HepG2 (cell line): ENCODE data around the gene MTREX. TPM values are rescaled to one million over a fixed set of nuclear protein-coding genes. Genes with fewer than 3 reads are reported as not detected.

ENCODE experiments used
- ATAC-seq: fragments of 200-7000 bp; cut with Tn5 transposase; 3 replicates; pipeline ENCODE4 v1.9.1; 2020; ENCODE audit warnings: mild to moderate bottlenecking, moderate library complexity
- BruUV-seq: library from RNA; stranded (reverse); fragments of 400-500 nt; replicated peaks from 2 replicates; lab custom pipeline; 2021; lab: Mats Ljungman, UMichigan
- CTCF ChIA-PET: fragments of 300-600 bp; formaldehyde crosslinking; extraction: SDS; loops from one replicate; lab custom pipeline; 2021; ENCODE audit warnings: low total read pairs, inconsistent platforms, low intra/inter-chr PET ratio; lab: Yijun Ruan, JAX
- POLR2A ChIA-PET: fragments of 350-600 bp; sonication (Branson Sonifier 250); formaldehyde crosslinking; loops from one replicate; lab custom pipeline; 2020; ENCODE audit warnings: antibody characterized with exemption, inconsistent platforms; lab: Yijun Ruan, JAX
- DNase-seq: peaks from one replicate; pipeline ENCODE4 v3.0.0-alpha.2; 2015; ENCODE audit warnings: low spot score
- FAIRE-seq: peaks from 3 replicates; lab custom pipeline; 2011; peaks lifted over from hg19 to GRCh38; lab: Jason Lieb, UNC
- H2AFZ ChIP-seq: one replicate; pipeline ENCODE4 v1.6.1; 2011; ENCODE audit warnings: low read length, inconsistent platforms
- H3K27ac ChIP-seq: fragments of 300-600 bp; 3 replicates; pipeline ENCODE4 v1.8.0; 2011; ENCODE audit warnings: mixed run types, mild to moderate bottlenecking, mixed read lengths, low read length, inconsistent platforms; ENCODE audit not compliant: insufficient read depth; ENCODE audit errors: extremely low read length
- H3K27me3 ChIP-seq, 2 experiments: fragments of 200-600 bp in 1 of 2; 2 replicates in 1 of 2; 3 replicates in 1 of 2; pipeline versions ENCODE4 v1.6.0 to v1.8.0; 2011; ENCODE audit warnings: low read length in 2 of 2, mild to moderate bottlenecking in 2 of 2, moderate library complexity in 2 of 2, inconsistent platforms in 1 of 2; ENCODE audit not compliant: insufficient read depth in 2 of 2, control insufficient read depth in 1 of 2
- H3K36me3 ChIP-seq, 2 experiments: fragments of 200-600 bp in 1 of 2; replicated peaks in 1 of 2; 2 replicates in 1 of 2; 3 replicates in 1 of 2; pipeline versions ENCODE4 v1.5.1 to v1.8.0; 2011; ENCODE audit warnings: low read length in 2 of 2, inconsistent platforms in 1 of 2; ENCODE audit not compliant: insufficient read depth in 2 of 2, control insufficient read depth in 1 of 2
- H3K4me1 ChIP-seq: 2 replicates; pipeline ENCODE4 v1.5.1; 2012; ENCODE audit warnings: low read length, inconsistent platforms; ENCODE audit not compliant: insufficient read depth
- H3K4me2 ChIP-seq: 2 replicates; pipeline ENCODE4 v1.6.0; 2011; ENCODE audit warnings: low read depth, low read length, inconsistent platforms
- H3K4me3 ChIP-seq, 3 experiments: fragments of 200-600 bp in 1 of 3; sonication (generic), shearing (Covaris generic) in 1 of 3; replicated peaks in 1 of 3; 2 replicates each; pipeline ENCODE4 v1.5.1; 2011 to 2016; ENCODE audit warnings: low read length in 3 of 3, inconsistent platforms in 2 of 3, low read depth in 2 of 3, mild to moderate bottlenecking in 2 of 3, control low read depth in 1 of 3, mixed read lengths in 1 of 3; ENCODE audit not compliant: insufficient read depth in 1 of 3
- H3K79me2 ChIP-seq: one replicate; pipeline ENCODE4 v1.6.1; 2011; ENCODE audit warnings: low read length, inconsistent platforms; ENCODE audit not compliant: insufficient read depth
- H3K9ac ChIP-seq: 2 replicates; pipeline ENCODE4 v1.6.0; 2011; ENCODE audit warnings: mild to moderate bottlenecking, low read depth, low read length, inconsistent platforms; ENCODE audit not compliant: insufficient read depth
- H3K9me3 ChIP-seq: 2 replicates; pipeline ENCODE4 v1.5.1; 2012; ENCODE audit warnings: mild to moderate bottlenecking, low read length
- H4K20me1 ChIP-seq: 2 replicates; pipeline ENCODE4 v1.6.0; 2011; ENCODE audit warnings: inconsistent platforms, mild to moderate bottlenecking, low read length, moderate library complexity; ENCODE audit not compliant: insufficient read depth
- GLI4 ChIP-seq: sonication (generic); formaldehyde crosslinking; IDR thresholded peaks from 2 replicates; pipeline ENCODE4 v1.5.1; 2020; ENCODE audit warnings: missing genetic modification reagents, mild to moderate bottlenecking, moderate library complexity, borderline replicate concordance
- HNF4G ChIP-seq, 2 experiments: sonication (generic) in 1 of 2; formaldehyde crosslinking in 1 of 2; IDR thresholded peaks; 2 replicates each; pipeline versions ENCODE4 v1.4.0 to v1.6.1; 2011 to 2020; ENCODE audit warnings: borderline replicate concordance in 2 of 2, low read depth in 2 of 2, mild to moderate bottlenecking in 2 of 2, low read length in 1 of 2, missing genetic modification reagents in 1 of 2, moderate library complexity in 1 of 2
- NR2C2 ChIP-seq: sonication (generic); formaldehyde crosslinking; IDR thresholded peaks from 2 replicates; pipeline ENCODE4 v1.4.0; 2020; ENCODE audit warnings: missing genetic modification reagents, mild to moderate bottlenecking, moderate library complexity, borderline replicate concordance
- NR2F2 ChIP-seq: IDR thresholded peaks from 2 replicates; pipeline ENCODE4 v1.6.1; 2012; ENCODE audit warnings: low read depth, inconsistent platforms, borderline replicate concordance
- POLR2G ChIP-seq: fragments of 200-400 bp; formaldehyde crosslinking; IDR thresholded peaks from 2 replicates; pipeline ENCODE4 v1.6.1; 2018; ENCODE audit warnings: mild to moderate bottlenecking, low read depth, low read length, moderate library complexity
- SNAPC2 ChIP-seq: sonication (generic); formaldehyde crosslinking; IDR thresholded peaks from 2 replicates; pipeline ENCODE4 v1.8.1; 2022; ENCODE audit warnings: mild to moderate bottlenecking, missing genetic modification reagents
- SRSF9 ChIP-seq: fragments of 200-400 bp; formaldehyde crosslinking; IDR thresholded peaks from 2 replicates; pipeline ENCODE4 v1.6.1; 2018; ENCODE audit warnings: borderline replicate concordance, mild to moderate bottlenecking, low read depth, low read length; ENCODE audit not compliant: insufficient read depth, poor library complexity, severe bottlenecking
- XRCC5 ChIP-seq: fragments of 200-400 bp; formaldehyde crosslinking; optimal IDR thresholded peaks from 2 replicates; pipeline ENCODE3; 2017; ENCODE audit warnings: mild to moderate bottlenecking, low read length
- ZBTB21 ChIP-seq: sonication (generic); formaldehyde crosslinking; IDR thresholded peaks from 2 replicates; pipeline ENCODE4 v1.4.0; 2020; ENCODE audit warnings: missing genetic modification reagents
- ZBTB38 ChIP-seq: sonication (generic); formaldehyde crosslinking; IDR thresholded peaks from 2 replicates; pipeline ENCODE4 v1.5.1; 2020; ENCODE audit warnings: mild to moderate bottlenecking, missing genetic modification reagents
- ZFP1 ChIP-seq: IDR thresholded peaks from 2 replicates; pipeline ENCODE4 v1.6.1; 2016
- ZFP82 ChIP-seq: sonication (generic); formaldehyde crosslinking; IDR thresholded peaks from 2 replicates; pipeline ENCODE4 v1.5.1; 2020; ENCODE audit warnings: mild to moderate bottlenecking, missing genetic modification reagents, borderline replicate concordance
- ZNF264 ChIP-seq: sonication (generic); formaldehyde crosslinking; IDR thresholded peaks from 2 replicates; pipeline ENCODE4 v1.4.0; 2020; ENCODE audit warnings: missing genetic modification reagents
- ZNF441 ChIP-seq: sonication (generic); formaldehyde crosslinking; IDR thresholded peaks from 2 replicates; pipeline ENCODE4 v1.7.0; 2021; ENCODE audit warnings: missing genetic modification reagents, borderline replicate concordance
- ZNF562 ChIP-seq: sonication (generic); formaldehyde crosslinking; IDR thresholded peaks from 2 replicates; pipeline ENCODE4 v1.8.0; 2022; ENCODE audit warnings: missing genetic modification reagents, borderline replicate concordance
- ZNF572 ChIP-seq: sonication (generic); formaldehyde crosslinking; IDR thresholded peaks from 2 replicates; pipeline ENCODE4 v1.5.1; 2020; ENCODE audit warnings: mild to moderate bottlenecking, missing genetic modification reagents
- ZNF879 ChIP-seq: sonication (generic); formaldehyde crosslinking; IDR thresholded peaks from 2 replicates; pipeline ENCODE4 v1.8.1; 2023; ENCODE audit warnings: missing genetic modification reagents
- in situ Hi-C: cut with HindIII; loops from 2 replicates; pipeline ENCODE4 v1.10.0; 2017; ENCODE audit warnings: low pct_unique_long_range_greater_than_20kb; ENCODE audit not compliant: extremely low pct_ligation_motif_present
- intact Hi-C: fragments of 100-400 bp; cut with micrococcal nuclease; formaldehyde crosslinking; loops from one replicate; pipeline ENCODE4 v1.10.0; 2022; ENCODE audit not compliant: unreplicated experiment
- polyA plus RNA-seq, 8 experiments: library from polyadenylated mRNA; depleted of rRNA in 3 of 8; stranded (reverse) in 7 of 8; unstranded in 1 of 8; fragments of >200 nt; fragmentation: Illumina TruSeq in 4 of 8; extraction: Trizol in 4 of 8; gene quantifications; 2 replicates each; pipeline versions ENCODE4 v1.2.1 to v1.2.3, GENCODE V29; 2011 to 2016; ENCODE audit warnings: low read depth in 4 of 8, missing spikeins in 1 of 8, mixed read lengths in 1 of 8; ENCODE audit not compliant: insufficient read depth in 1 of 8
- total RNA-seq, 5 experiments: library from RNA; depleted of rRNA; stranded (reverse); fragments of >200 nt; fragmentation: Illumina TruSeq; extraction: Trizol; gene quantifications; 2 replicates each; pipeline ENCODE4 v1.2.3, GENCODE V29; 2016; ENCODE audit warnings: low read depth in 1 of 5
- TF ChIP-seq, protein P1 (sequence below): sonication (generic); formaldehyde crosslinking; IDR thresholded peaks from 2 replicates; pipeline ENCODE4 v1.4.0; 2020; ENCODE audit warnings: mild to moderate bottlenecking, low read depth, missing genetic modification reagents
- TF ChIP-seq, protein P2 (sequence below): sonication (generic); formaldehyde crosslinking; IDR thresholded peaks from 2 replicates; pipeline ENCODE4 v1.4.0; 2020; ENCODE audit warnings: missing genetic modification reagents
- TF ChIP-seq, protein P3 (sequence below): sonication (generic); formaldehyde crosslinking; IDR thresholded peaks from 2 replicates; pipeline ENCODE4 v1.4.0; 2020; ENCODE audit warnings: missing genetic modification reagents, borderline replicate concordance
- TF ChIP-seq, protein P4 (sequence below): sonication (generic); formaldehyde crosslinking; IDR thresholded peaks from 2 replicates; pipeline ENCODE4 v1.8.1; 2023; ENCODE audit warnings: mild to moderate bottlenecking, inconsistent platforms, moderate library complexity, missing genetic modification reagents, borderline replicate concordance

Gene MTREX
- total and polyA plus RNA-seq, 2 of the 13 experiments (the other 11 are each of a cell fraction or from before 2014, with no cell fraction given) = 16.4 to 91.5 TPM

GRCh38 chr5:55413644-55414043, 105.9 kb downstream of the MTREX start (continued):
- TF ChIP-seq, protein P1, sequence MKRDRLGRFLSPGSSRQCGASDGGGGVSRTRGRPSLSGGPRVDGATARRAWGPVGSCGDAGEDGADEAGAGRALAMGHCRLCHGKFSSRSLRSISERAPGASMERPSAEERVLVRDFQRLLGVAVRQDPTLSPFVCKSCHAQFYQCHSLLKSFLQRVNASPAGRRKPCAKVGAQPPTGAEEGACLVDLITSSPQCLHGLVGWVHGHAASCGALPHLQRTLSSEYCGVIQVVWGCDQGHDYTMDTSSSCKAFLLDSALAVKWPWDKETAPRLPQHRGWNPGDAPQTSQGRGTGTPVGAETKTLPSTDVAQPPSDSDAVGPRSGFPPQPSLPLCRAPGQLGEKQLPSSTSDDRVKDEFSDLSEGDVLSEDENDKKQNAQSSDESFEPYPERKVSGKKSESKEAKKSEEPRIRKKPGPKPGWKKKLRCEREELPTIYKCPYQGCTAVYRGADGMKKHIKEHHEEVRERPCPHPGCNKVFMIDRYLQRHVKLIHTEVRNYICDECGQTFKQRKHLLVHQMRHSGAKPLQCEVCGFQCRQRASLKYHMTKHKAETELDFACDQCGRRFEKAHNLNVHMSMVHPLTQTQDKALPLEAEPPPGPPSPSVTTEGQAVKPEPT (CRISPR knock-in tag) = no peak
- TF ChIP-seq ZNF572 (no peak), SRSF9 (no peak), ZFP1 (CRISPR knock-in tag) (no peak), ZBTB21 (CRISPR knock-in tag) (no peak), POLR2G (no peak)

DNA sequence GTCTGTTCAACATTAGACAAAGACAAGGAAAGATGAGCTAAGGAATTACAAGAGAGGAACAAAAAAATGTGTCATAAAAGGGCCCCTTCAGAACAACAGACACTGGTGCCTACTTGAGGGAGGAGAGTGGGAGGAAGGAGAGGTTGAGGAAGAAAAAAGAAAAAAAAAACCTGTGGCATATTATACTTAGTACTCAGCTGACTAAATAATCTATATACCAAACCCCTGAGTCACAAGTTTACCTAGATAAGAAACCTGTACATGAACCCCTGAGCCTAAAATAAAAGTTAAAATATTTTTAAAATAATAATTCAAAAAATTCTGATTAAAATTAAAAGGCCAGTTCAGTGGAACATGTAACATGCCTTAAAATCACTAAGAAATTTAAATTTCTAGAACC, 107.3 kb downstream of the MTREX start:
- CTCF ChIA-PET = no interaction called here
- in situ Hi-C loops = no loop called here
- H3K27me3 ChIP-seq = no peaks in the 10 kb centered on the region
- FAIRE-seq = no peak
- TF ChIP-seq SNAPC2 (no peak), ZNF879 (no peak), HNF4G (IDR thresholded peaks at IDR 0.05; ENCODE audit: borderline replicate concordance, low read depth, low read length) (no peak), HNF4G (CRISPR knock-in tag; IDR thresholded peaks at IDR 0.05; ENCODE audit: borderline replicate concordance, low read depth) (no peak), ZFP82 (CRISPR knock-in tag) (no peak), ZNF264 (CRISPR knock-in tag) (no peak), ZBTB38 (no peak), ZNF441 (CRISPR knock-in tag) (no peak), GLI4 (CRISPR knock-in tag) (no peak), ZNF562 (CRISPR knock-in tag) (no peak), NR2C2 (CRISPR knock-in tag) (no peak), XRCC5 (no peak), NR2F2 (no peak)
- TF ChIP-seq, protein P2, sequence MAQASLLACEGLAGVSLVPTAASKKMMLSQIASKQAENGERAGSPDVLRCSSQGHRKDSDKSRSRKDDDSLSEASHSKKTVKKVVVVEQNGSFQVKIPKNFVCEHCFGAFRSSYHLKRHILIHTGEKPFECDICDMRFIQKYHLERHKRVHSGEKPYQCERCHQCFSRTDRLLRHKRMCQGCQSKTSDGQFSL (CRISPR knock-in tag) = no peak
- TF ChIP-seq, protein P3, sequence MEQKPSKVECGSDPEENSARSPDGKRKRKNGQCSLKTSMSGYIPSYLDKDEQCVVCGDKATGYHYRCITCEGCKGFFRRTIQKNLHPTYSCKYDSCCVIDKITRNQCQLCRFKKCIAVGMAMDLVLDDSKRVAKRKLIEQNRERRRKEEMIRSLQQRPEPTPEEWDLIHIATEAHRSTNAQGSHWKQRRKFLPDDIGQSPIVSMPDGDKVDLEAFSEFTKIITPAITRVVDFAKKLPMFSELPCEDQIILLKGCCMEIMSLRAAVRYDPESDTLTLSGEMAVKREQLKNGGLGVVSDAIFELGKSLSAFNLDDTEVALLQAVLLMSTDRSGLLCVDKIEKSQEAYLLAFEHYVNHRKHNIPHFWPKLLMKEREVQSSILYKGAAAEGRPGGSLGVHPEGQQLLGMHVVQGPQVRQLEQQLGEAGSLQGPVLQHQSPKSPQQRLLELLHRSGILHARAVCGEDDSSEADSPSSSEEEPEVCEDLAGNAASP (CRISPR knock-in tag) = no peak
- TF ChIP-seq, protein P4, sequence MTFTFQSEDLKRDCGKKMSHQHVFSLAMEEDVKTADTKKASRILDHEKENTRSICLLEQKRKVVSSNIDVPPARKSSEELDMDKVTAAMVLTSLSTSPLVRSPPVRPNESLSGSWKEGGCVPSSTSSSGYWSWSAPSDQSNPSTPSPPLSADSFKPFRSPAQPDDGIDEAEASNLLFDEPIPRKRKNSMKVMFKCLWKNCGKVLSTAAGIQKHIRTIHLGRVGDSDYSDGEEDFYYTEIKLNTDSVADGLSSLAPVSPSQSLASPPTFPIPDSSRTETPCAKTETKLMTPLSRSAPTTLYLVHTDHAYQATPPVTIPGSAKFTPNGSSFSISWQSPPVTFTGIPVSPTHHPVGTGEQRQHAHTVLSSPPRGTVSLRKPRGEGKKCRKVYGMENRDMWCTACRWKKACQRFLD (CRISPR knock-in tag) = no peak
- TF ChIP-seq, all 625 proteins: peak for 0
- ATAC-seq (no peak), DNase-seq (no peak)
- no peak overlapping the region for H3K27ac ChIP-seq
- H3K4me2 ChIP-seq = no peak overlapping the region
- BruUV-seq = no TSS peak
- intact Hi-C loops = no loop called here
- no peak overlapping the region for H3K9ac ChIP-seq
- no peaks in the 10 kb centered on the region for H4K20me1 ChIP-seq
- H3K4me1 ChIP-seq = peaks cover 18% of the 10 kb centered on the region
- no peaks in the 10 kb centered on the region for H3K9me3 ChIP-seq
- H3K79me2 ChIP-seq = no peaks in the 10 kb centered on the region
- no peak overlapping the region for H2AFZ ChIP-seq
- POLR2A ChIA-PET = no interaction called here
- H3K4me3 ChIP-seq = no peak overlapping the region
- H3K36me3 ChIP-seq = peaks cover 4 to 50% of the 10 kb centered on the region in 2 experiments
